ENCODE results near the gene C1QL1.

- TF ChIP-seq CTCF (IDR thresholded peaks at IDR 0.05; ENCODE audit: low read depth, low read length), result no peak
- TF ChIP-seq MYC (IDR thresholded peaks at IDR 0.05; ENCODE audit: low read depth, low read length), result no peak
Observed at GRCh38 chr17:45003877-45004276, 35.8 kb upstream of the C1QL1 start.
